NOMO-1 treated with dmso at 0.1 percent for 144 hours (cell line): ENCODE results near the gene TNFRSF19.

Experiments used
- DNase-seq: peaks from one replicate; lab custom pipeline; 2025; ENCODE audit not compliant: unreplicated experiment; lab: John Stamatoyannopoulos, UW

Gene TNFRSF19

DNA sequence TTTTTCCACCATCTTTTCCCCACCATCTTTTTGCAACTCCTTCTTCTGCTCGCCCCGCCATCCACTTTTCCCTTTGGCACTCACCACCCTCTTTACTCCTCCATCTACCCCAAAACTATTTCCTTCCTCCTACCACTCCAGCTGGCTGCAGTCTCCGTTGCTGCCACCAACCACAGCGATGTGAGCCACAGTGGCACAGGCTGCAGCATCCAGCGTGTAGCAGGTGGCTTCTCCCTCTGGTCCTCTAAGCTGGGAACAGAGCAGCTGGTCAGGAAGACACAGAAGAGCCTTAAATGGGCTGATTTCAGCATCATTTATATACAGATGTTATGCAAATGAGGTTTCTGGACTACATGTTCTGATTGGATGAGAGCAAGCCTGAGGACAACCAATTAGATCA, 144.5 kb downstream of the TNFRSF19 start:
- DNase-seq, result no peak

DNA sequence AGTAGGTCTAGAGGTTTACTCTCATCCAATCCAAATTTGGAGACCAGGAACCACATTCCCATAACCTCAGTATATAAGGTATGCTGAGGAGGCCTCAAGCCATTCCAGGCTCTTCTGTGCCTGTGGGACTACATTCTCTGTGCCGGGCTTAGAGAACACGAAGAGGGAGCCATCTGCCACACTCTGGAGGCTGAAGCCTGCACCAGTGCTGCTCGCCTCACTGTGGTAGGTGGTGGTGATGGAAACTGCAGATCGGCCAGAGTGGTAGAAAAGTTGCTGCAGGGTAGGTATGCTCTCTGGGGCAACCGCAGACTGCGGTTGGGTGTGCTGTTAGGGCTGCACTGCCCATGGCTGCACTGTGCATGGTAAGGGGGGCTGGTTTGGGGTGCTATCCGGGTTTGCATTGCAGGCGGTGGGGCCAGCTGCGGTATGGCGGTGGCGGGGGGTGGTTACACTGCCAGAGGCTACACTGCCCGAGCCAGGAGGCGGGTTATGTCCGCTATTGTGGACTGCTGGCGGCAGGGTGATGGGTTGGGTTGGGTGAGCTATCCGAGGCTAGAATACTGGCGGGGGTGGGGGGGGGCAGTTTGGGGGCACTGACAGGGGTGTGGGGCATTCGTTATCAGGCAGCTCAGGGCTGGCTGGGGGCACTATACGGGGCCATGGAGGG, 145.0 kb downstream of the TNFRSF19 start:
- DNase-seq, result no peak

DNA sequence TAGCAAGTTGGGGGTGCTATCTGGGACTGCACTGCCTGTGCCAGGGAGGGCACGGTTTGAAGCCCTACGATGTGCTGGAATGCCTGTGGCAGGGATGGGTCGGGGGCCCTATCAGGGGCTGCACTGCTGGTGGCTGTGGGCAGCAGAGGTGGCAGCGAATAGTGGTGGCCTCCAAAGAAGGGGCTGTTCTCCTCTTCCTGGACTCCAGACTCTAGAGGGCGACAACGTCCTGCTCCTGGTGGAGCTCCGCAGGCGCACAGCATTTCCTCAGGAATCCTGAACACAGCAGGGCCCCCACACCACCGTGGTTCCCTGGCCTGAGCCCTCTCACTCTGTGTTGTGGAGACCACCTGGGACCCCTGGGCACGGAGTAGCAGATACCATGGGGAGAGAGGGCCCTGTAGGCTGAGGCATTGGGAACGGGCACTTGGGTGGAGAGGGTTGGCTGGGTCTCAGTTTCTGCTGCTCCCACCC, 145.6 kb downstream of the TNFRSF19 start:
- DNase-seq, result no peak

DNA sequence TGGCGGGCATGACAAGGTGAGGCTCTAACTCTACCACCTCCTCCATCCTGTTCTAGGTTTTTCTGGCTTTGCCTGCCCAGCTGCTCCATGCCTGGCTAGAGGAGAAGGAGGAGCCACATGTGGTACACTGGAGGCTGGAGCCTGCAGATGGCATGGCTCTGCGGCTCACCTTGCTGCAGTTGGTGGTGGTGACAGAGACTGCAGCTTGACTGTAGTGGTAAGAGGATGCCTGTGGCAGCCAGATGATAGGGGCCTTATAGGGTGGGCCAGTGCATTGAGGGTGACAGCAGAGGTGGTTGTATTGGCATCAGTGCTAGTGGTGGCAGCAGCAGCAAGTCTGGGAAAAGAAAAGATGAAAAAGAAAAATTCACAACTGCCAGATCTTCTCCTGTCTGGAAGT, 146.2 kb downstream of the TNFRSF19 start:
- no peak for DNase-seq

DNA sequence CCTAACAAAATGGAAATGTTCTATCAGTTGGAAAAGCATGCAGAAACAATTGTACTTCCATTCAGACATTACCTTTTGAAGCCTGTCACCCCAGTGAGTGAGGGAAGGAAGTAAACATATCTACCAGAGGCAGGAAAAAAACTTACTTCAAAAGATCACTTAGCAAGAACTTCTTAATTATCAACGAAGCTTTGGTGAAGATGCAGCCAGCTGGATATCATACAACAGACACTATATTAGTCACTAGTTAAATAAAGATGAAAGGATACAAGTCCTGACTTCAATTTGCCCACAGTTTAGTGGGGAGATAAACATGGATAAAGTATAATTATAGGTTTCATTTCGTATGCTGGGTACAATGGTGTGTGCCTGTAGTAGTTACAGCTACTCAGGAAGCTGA, 148.8 kb downstream of the TNFRSF19 start:
- no peak for DNase-seq

DNA sequence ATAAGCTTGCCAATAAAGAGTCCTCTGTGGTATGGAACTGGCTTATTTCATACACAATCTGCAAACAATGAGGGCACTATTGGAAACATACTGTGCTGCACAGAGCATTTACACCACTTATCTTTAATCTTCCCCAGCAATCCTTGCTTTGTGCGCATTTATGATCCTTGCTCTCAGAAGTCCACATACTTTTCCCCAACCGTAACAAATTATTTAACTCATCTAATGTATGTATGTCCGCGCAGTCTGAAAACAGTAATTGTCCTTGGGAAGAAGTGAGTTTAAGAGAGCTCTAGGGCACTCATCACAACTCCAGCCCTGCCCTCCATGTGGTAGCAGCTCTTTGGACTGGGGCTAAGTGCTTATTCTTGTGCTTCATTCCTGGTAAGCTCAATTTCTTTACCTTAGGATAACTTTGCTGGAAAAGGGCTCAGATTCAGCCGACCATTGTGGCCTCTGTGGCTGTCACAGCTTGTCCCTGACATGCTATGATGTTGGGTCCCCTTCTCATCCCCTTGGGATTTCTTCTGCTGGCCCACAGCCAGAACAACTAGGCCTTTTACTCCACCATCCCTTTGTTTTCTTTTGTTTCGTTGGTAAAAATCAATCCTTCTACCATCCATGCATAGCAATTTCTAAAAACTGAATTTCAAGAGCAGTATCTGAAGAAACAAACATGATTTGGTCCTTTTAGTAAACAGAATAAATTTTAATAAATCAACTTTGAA, 152.7 kb downstream of the TNFRSF19 start:
- DNase-seq, result no peak

DNA sequence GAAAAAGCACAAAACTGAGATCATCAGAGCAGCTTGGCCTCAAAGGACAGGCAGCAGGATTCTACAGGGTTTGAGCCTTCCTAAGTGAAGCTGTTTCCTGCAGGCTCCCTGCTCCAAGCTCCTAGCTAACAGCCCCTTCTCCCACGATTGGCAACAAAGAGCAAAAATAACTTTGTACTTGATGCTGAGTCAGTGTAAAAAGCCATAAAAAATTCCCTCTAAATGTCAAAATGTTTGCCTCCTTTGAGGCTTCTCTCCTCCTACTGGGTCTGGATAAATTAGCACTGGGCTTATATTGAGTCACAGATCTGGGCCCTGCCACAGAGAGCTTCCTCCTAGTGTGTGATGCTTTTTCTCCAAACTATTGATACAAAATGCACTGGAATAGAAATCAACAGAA, 153.3 kb downstream of the TNFRSF19 start:
- DNase-seq, result no peak

DNA sequence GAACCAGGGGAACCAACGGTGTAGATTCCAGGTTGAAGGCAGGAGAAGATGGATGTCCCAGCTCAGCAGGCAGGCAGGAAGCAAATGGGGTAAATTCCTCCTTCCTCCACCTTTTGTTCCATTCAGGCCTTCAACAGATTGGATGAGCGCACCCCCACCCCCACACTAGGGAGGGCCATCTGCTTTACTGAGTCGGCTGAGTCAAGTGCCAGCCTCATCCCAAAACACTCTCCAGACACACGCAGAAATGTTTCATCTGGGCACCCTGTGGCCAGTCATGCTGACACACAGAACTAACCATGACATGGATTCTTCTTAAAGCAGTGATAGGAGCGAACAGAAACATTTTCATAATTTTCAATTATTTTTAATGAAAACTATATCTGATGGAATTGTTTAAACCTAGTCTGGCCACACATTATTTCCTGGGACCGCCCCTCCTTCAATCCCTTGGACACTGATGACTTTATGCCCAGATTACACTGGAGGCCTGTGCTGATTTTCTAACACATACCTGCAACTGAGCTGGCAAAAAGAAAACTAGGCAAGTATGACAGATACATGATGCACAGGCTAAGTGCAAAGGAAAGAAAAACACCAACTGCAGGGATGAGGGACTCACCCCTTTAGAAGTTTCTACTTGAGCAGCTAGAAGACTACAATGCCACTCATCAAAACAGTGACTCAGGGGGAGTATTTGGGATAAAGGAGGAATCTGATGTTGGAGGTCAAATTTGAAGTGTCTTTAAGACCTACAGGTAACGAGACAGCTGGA, 154.2 kb downstream of the TNFRSF19 start:
- no peak for DNase-seq
